IMR-90 (cell line): ENCODE data around the gene CNGB1. TPM values are rescaled to one million over a fixed set of nuclear protein-coding genes. Genes with fewer than 3 reads are reported as not detected.

Experiments
- ATAC-seq: fragments of 200-7000 bp; cut with Tn5 transposase; 2 replicates; pipeline ENCODE4 v1.9.1; 2020; ENCODE audit warnings: low read depth, mild to moderate bottlenecking, moderate library complexity
- BruUV-seq: library from RNA; stranded (reverse); fragments of 400-500 nt; replicated peaks from 2 replicates; lab custom pipeline; 2021; lab: Mats Ljungman, UMichigan
- CTCF ChIA-PET: fragments of 300-600 bp; formaldehyde crosslinking; extraction: SDS; loops from one replicate; lab custom pipeline; 2021; ENCODE audit warnings: antibody characterized with exemption; lab: Yijun Ruan, JAX
- POLR2A ChIA-PET: fragments of 300-600 bp; sonication (Branson Sonifier 250); formaldehyde crosslinking; loops from one replicate; lab custom pipeline; 2022; ENCODE audit warnings: antibody characterized with exemption; ENCODE audit not compliant: unreplicated experiment; lab: Charles Lee
- DNase-seq: peaks from one replicate; pipeline ENCODE4 v3.0.0; 2013
- H2AFZ ChIP-seq: replicated peaks from 2 replicates; pipeline ENCODE3; 2013; ENCODE audit warnings: low read length, mild to moderate bottlenecking; ENCODE audit not compliant: poor library complexity
- H2AK5ac ChIP-seq: 2 replicates; pipeline ENCODE4 v1.6.1; 2013; ENCODE audit warnings: low read depth, low read length, inconsistent platforms
- H2AK9ac ChIP-seq: replicated peaks from 2 replicates; pipeline ENCODE3; 2013; ENCODE audit warnings: mild to moderate bottlenecking, low read depth, low read length, moderate library complexity; ENCODE audit not compliant: poor library complexity
- H2BK120ac ChIP-seq: 2 replicates; pipeline ENCODE4 v1.6.1; 2013; ENCODE audit warnings: low read depth, low read length, inconsistent platforms
- H2BK15ac ChIP-seq: 3 replicates; pipeline ENCODE4 v1.6.1; 2013; ENCODE audit warnings: low read depth, low read length, inconsistent platforms
- H2BK20ac ChIP-seq: 2 replicates; pipeline ENCODE4 v1.6.1; 2013; ENCODE audit warnings: low read depth, mild to moderate bottlenecking, inconsistent platforms, low read length, moderate library complexity
- H2BK5ac ChIP-seq: 2 replicates; pipeline ENCODE4 v1.6.1; 2013; ENCODE audit warnings: mild to moderate bottlenecking, low read depth, low read length, inconsistent platforms; ENCODE audit not compliant: poor library complexity, severe bottlenecking
- H3K14ac ChIP-seq: replicated peaks from 2 replicates; pipeline ENCODE4 v1.6.1; 2013; ENCODE audit warnings: low read depth, low read length, inconsistent platforms
- H3K18ac ChIP-seq: 2 replicates; pipeline ENCODE4 v1.6.1; 2013; ENCODE audit warnings: low read depth, low read length, control low read depth
- H3K23ac ChIP-seq: 2 replicates; pipeline ENCODE4 v1.6.1; 2013; ENCODE audit warnings: low read depth, low read length, inconsistent platforms
- H3K27ac ChIP-seq: 2 replicates; pipeline ENCODE4 v1.5.1; 2013; ENCODE audit warnings: mild to moderate bottlenecking, control low read depth, low read length; ENCODE audit not compliant: insufficient read depth
- H3K27me3 ChIP-seq: 2 replicates; pipeline ENCODE4 v1.6.1; 2013; ENCODE audit warnings: low read length; ENCODE audit not compliant: control insufficient read depth, insufficient read depth
- H3K36me3 ChIP-seq: 2 replicates; pipeline ENCODE4 v1.6.1; 2013; ENCODE audit warnings: low read length, mixed read lengths; ENCODE audit not compliant: control insufficient read depth, insufficient read depth
- H3K4ac ChIP-seq: 2 replicates; pipeline ENCODE4 v1.6.1; 2013; ENCODE audit warnings: low read depth, low read length, inconsistent platforms
- H3K4me1 ChIP-seq: 2 replicates; pipeline ENCODE4 v1.6.1; 2013; ENCODE audit warnings: low read length, mixed read lengths; ENCODE audit not compliant: control insufficient read depth, insufficient read depth
- H3K4me2 ChIP-seq: 2 replicates; pipeline ENCODE4 v1.6.1; 2013; ENCODE audit warnings: low read depth, mild to moderate bottlenecking, control low read depth, low read length, moderate library complexity
- H3K4me3 ChIP-seq: 2 replicates; pipeline ENCODE4 v1.5.1; 2013; ENCODE audit warnings: low read depth, mild to moderate bottlenecking, control low read depth, low read length, moderate library complexity; ENCODE audit not compliant: insufficient read depth
- H3K56ac ChIP-seq: 2 replicates; pipeline ENCODE4 v1.6.1; 2013; ENCODE audit warnings: low read length, inconsistent platforms; ENCODE audit not compliant: insufficient read depth; ENCODE audit errors: extremely low read depth
- H3K79me1 ChIP-seq, 2 experiments: 2 replicates each; pipeline ENCODE4 v1.6.1; 2013; ENCODE audit warnings: low read length in 2 of 2, inconsistent platforms in 1 of 2, low read depth in 1 of 2
- H3K9ac ChIP-seq: 2 replicates; pipeline ENCODE4 v1.6.1; 2013; ENCODE audit warnings: low read depth, low read length, control low read depth
- H3K9me1 ChIP-seq: 2 replicates; pipeline ENCODE4 v1.6.1; 2013; ENCODE audit warnings: low read length, inconsistent platforms; ENCODE audit not compliant: insufficient read depth
- H3K9me3 ChIP-seq: 2 replicates; pipeline ENCODE4 v1.6.1; 2013; ENCODE audit warnings: low read length; ENCODE audit not compliant: control insufficient read depth, insufficient read depth
- H4K20me1 ChIP-seq: 2 replicates; pipeline ENCODE4 v1.6.1; 2013; ENCODE audit warnings: low read length, inconsistent platforms; ENCODE audit not compliant: insufficient read depth
- H4K5ac ChIP-seq: 2 replicates; pipeline ENCODE4 v1.6.1; 2013; ENCODE audit warnings: mild to moderate bottlenecking, low read depth, low read length, control low read depth
- H4K8ac ChIP-seq, 2 experiments: 2 replicates each; pipeline ENCODE4 v1.6.1; 2013; ENCODE audit warnings: low read depth in 2 of 2, low read length in 2 of 2, control low read depth in 1 of 2, inconsistent platforms in 1 of 2
- H4K91ac ChIP-seq: 2 replicates; pipeline ENCODE4 v1.6.1; 2013; ENCODE audit warnings: low read depth, low read length, inconsistent platforms; ENCODE audit not compliant: insufficient read depth
- BHLHE40 ChIP-seq: fragments of 150-350 bp; IDR thresholded peaks from 2 replicates; pipeline ENCODE4 v1.6.1; 2016; ENCODE audit warnings: mild to moderate bottlenecking, low read depth, low read length
- CEBPB ChIP-seq: IDR thresholded peaks from 2 replicates; pipeline ENCODE4 v1.6.1; 2012; ENCODE audit warnings: low read depth, low read length, improper control_type of control experiment
- CHD1 ChIP-seq: IDR thresholded peaks from 2 replicates; pipeline ENCODE4 v1.6.1; 2012; ENCODE audit warnings: low read depth, low read length, improper control_type of control experiment
- FOS ChIP-seq: fragments of 150-350 bp; IDR thresholded peaks from 2 replicates; pipeline ENCODE4 v1.6.1; 2016; ENCODE audit warnings: low read depth, low read length
- MAFK ChIP-seq: IDR thresholded peaks from 2 replicates; pipeline ENCODE4 v1.6.1; 2012; ENCODE audit warnings: low read depth, low read length, improper control_type of control experiment
- MXI1 ChIP-seq: IDR thresholded peaks from 2 replicates; pipeline ENCODE4 v1.6.1; 2012; ENCODE audit warnings: low read depth, mild to moderate bottlenecking, low read length, moderate library complexity, borderline replicate concordance
- NFE2L2 ChIP-seq: fragments of 150-350 bp; IDR thresholded peaks from 2 replicates; pipeline ENCODE4 v1.6.1; 2016; ENCODE audit warnings: low read depth, mild to moderate bottlenecking, low read length
- RAD21 ChIP-seq: IDR thresholded peaks from 2 replicates; pipeline ENCODE4 v1.6.1; 2012; ENCODE audit warnings: low read length, improper control_type of control experiment
- RFX5 ChIP-seq: IDR thresholded peaks from 2 replicates; pipeline ENCODE4 v1.8.0; 2012; ENCODE audit warnings: low read depth, mild to moderate bottlenecking, low read length, moderate library complexity
- SMC3 ChIP-seq: fragments of 150-350 bp; IDR thresholded peaks from 2 replicates; pipeline ENCODE4 v1.6.1; 2016; ENCODE audit warnings: low read depth, mild to moderate bottlenecking, antibody characterized with exemption, low read length, moderate library complexity
- USF2 ChIP-seq: fragments of 150-350 bp; IDR thresholded peaks from 2 replicates; pipeline ENCODE4 v1.6.1; 2017; ENCODE audit warnings: mild to moderate bottlenecking, antibody characterized with exemption, low read length, low read depth
- WGBS, 2 experiments: methylation state at CpG; one replicate each; pipeline versions ENCODE4 v1.1.5 to v1.1.7; 2013; ENCODE audit warnings: missing lambda C conversion rate in 2 of 2; ENCODE audit not compliant: insufficient read length in 1 of 2; ENCODE audit errors: extremely low coverage in 2 of 2; 5-methylcytosine and 5-hydroxymethylcytosine counted together
- dilution Hi-C: fragments of 300-500 bp; cut with HindIII; formaldehyde crosslinking; loops from one replicate; pipeline ENCODE4 v1.14.3; 2018; ENCODE audit warnings: low sequenced_read_pairs; ENCODE audit not compliant: unreplicated experiment
- in situ Hi-C: fragments of 300-500 bp; cut with MboI; formaldehyde crosslinking; loops from 3 replicates; pipeline ENCODE4 v1.14.3; 2019; ENCODE audit warnings: low sequenced_read_pairs, inconsistent platforms, mixed read lengths
- intact Hi-C: fragments of 100-400 bp; cut with micrococcal nuclease; formaldehyde crosslinking; loops from 2 replicates; pipeline ENCODE4 v1.10.0; 2022
- polyA plus RNA-seq, 3 experiments: library from polyadenylated mRNA; depleted of rRNA; stranded (reverse); fragments of >200 nt; gene quantifications; 2 replicates each; pipeline ENCODE4 v1.2.3, GENCODE V29; 2012; ENCODE audit warnings: low replicate concordance in 1 of 3
- total RNA-seq: library from RNA; depleted of rRNA; stranded (reverse); fragments of >200 nt; gene quantifications from 2 replicates; pipeline ENCODE4 v1.2.3, GENCODE V29; 2012

CNGB1 gene
- total and polyA plus RNA-seq, 2 of the 4 experiments (the other 2 are of a cell fraction) = not detected

DNA sequence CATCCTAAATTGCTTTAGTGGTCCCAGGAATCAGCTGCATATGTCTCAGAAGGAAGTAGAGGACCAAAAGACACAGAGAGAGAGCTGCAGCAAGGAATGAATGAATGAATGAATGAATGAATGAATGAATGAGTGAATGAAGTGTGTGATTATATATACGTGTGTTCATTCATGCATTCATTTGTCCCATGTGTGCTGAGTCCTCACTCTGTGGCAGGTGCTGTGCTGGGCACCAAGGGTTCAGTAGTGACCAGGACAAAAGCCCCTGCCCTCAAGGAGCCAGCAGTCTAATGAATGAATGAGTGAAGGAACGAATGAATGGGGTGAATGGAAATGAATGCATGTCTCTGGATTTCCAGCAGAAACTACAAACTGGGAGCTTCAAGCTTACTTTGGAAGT is 9.4 kb downstream of the CNGB1 start:
- no peak overlapping the region for H3K4me2 ChIP-seq
- no peaks in the 10 kb centered on the region for H3K9me1 ChIP-seq
- CTCF ChIA-PET = interaction anchor here (0.6 kb wide), 1 partner anchor 209 kb away, joined by 3 read pairs; no protein-coding TSS in a partner anchor

More for the DNA sequence above, 9.4 kb downstream of the CNGB1 start:
- no peak overlapping the region for H4K91ac ChIP-seq
- no peak overlapping the region for H2AFZ ChIP-seq
- H3K4me1 ChIP-seq = no peaks in the 10 kb centered on the region
- in situ Hi-C loops = no loop called here
- TF ChIP-seq NFE2L2 (no peak), MAFK (no peak), SMC3 (no peak), FOS (no peak), CHD1 (no peak), MXI1 (no peak), CEBPB (no peak), RAD21 (no peak), USF2 (no peak), BHLHE40 (no peak), RFX5 (no peak)
- WGBS, 2 experiments = 33% methylated on average over 1 of the region's 2 CpGs; no CpG with 5 or more reads in 1 of the 2 experiments
- no peaks in the 10 kb centered on the region for H3K36me3 ChIP-seq
- ATAC-seq = no peak
- POLR2A ChIA-PET = no interaction called here
- H3K9ac ChIP-seq = no peak overlapping the region
- H2BK20ac ChIP-seq = no peak overlapping the region
- no peaks in the 10 kb centered on the region for H3K79me1 ChIP-seq
- no peaks in the 10 kb centered on the region for H4K20me1 ChIP-seq
- no peak overlapping the region for H3K27ac ChIP-seq
- no peak overlapping the region for H3K18ac ChIP-seq
- H2AK9ac ChIP-seq = no peak overlapping the region
- H3K23ac ChIP-seq = no peak overlapping the region
- no peak overlapping the region for H2AK5ac ChIP-seq
- no peak overlapping the region for H2BK120ac ChIP-seq
- intact Hi-C loops = no loop called here
- no peak overlapping the region for H4K5ac ChIP-seq
- no peak overlapping the region for H2BK15ac ChIP-seq
- no TSS peak for BruUV-seq
- H4K8ac ChIP-seq = no peak overlapping the region
- no peak overlapping the region for H3K4me3 ChIP-seq
- no peak overlapping the region for H3K14ac ChIP-seq
- no peak overlapping the region for H2BK5ac ChIP-seq
- H3K56ac ChIP-seq = no peak overlapping the region
- H3K9me3 ChIP-seq = no peaks in the 10 kb centered on the region
- H3K4ac ChIP-seq = no peak overlapping the region
- dilution Hi-C loops = no loop called here
- H3K27me3 ChIP-seq = peaks cover 53% of the 10 kb centered on the region
- DNase-seq = no peak
